HEK293 (cell line): ENCODE results near the gene LETM1.

Experiments
- CTCF ChIA-PET: fragments of 350-600 bp; formaldehyde crosslinking; extraction: SDS; loops from one replicate; lab custom pipeline; 2021; ENCODE audit warnings: antibody characterized with exemption; lab: Yijun Ruan, JAX
- POLR2A ChIA-PET: fragments of 300-600 bp; formaldehyde crosslinking; extraction: SDS; loops from one replicate; lab custom pipeline; 2020; ENCODE audit warnings: antibody characterized with exemption, inconsistent platforms; lab: Yijun Ruan, JAX
- H3K27ac ChIP-seq: fragments of 200-500 bp; sonication (Bioruptor generic); 2 replicates; pipeline ENCODE4 v1.5.1; 2014; ENCODE audit warnings: low read depth, low read length, control low read depth, inconsistent platforms; ENCODE audit errors: extremely low read depth
- H3K36me3 ChIP-seq, 2 experiments: fragments of 200-500 bp in 1 of 2; sonication (Bioruptor generic) in 1 of 2; 1 replicate in 1 of 2; 2 replicates in 1 of 2; pipeline ENCODE4 v1.5.1; 2014 to 2017; ENCODE audit warnings: inconsistent platforms in 2 of 2, low read length in 2 of 2; ENCODE audit not compliant: control insufficient read depth in 2 of 2, insufficient read depth in 1 of 2
- H3K4me1 ChIP-seq: fragments of 200-500 bp; sonication (Bioruptor generic); 2 replicates; pipeline ENCODE4 v1.5.1; 2014; ENCODE audit warnings: mild to moderate bottlenecking, low read length, inconsistent platforms; ENCODE audit not compliant: control insufficient read depth, insufficient read depth
- H3K4me3 ChIP-seq: 2 replicates; pipeline ENCODE4 v1.5.1; 2011; ENCODE audit warnings: low read depth, mild to moderate bottlenecking, control low read depth, low read length, moderate library complexity
- H3K9me3 ChIP-seq: fragments of 200-500 bp; sonication (Bioruptor generic); 2 replicates; pipeline ENCODE4 v1.5.1; 2014; ENCODE audit warnings: low read depth, low read length, inconsistent platforms; ENCODE audit not compliant: control insufficient read depth, insufficient read depth
- BCL11B ChIP-seq: fragments of 450-650 bp; formaldehyde crosslinking; IDR thresholded peaks from 2 replicates; pipeline ENCODE4 v1.5.1; 2016; ENCODE audit warnings: low read depth, missing biosample characterization, missing genetic modification characterization
- FEZF1 ChIP-seq: fragments of 450-650 bp; formaldehyde crosslinking; IDR thresholded peaks from 2 replicates; pipeline ENCODE4 v1.5.1; 2016; ENCODE audit warnings: missing biosample characterization, missing genetic modification characterization
- GLIS1 ChIP-seq: fragments of 450-650 bp; formaldehyde crosslinking; IDR thresholded peaks from 2 replicates; pipeline ENCODE4 v1.5.1; 2016; ENCODE audit warnings: missing biosample characterization, missing genetic modification characterization
- HOXD13 ChIP-seq: sonication (generic); formaldehyde crosslinking; IDR thresholded peaks from 2 replicates; pipeline ENCODE4 v1.8.0; 2022; ENCODE audit warnings: missing genetic modification reagents, borderline replicate concordance
- KLF16 ChIP-seq: fragments of 450-650 bp; formaldehyde crosslinking; IDR thresholded peaks from 2 replicates; pipeline ENCODE4 v1.5.1; 2017; ENCODE audit warnings: missing biosample characterization, missing genetic modification characterization
- REPIN1 ChIP-seq: fragments of 450-650 bp; formaldehyde crosslinking; IDR thresholded peaks from 2 replicates; pipeline ENCODE4 v1.5.1; 2017; ENCODE audit warnings: missing biosample characterization, missing genetic modification characterization, low read depth
- TCF7L2 ChIP-seq: IDR thresholded peaks from 2 replicates; pipeline ENCODE4 v1.6.1; 2011; ENCODE audit warnings: low read depth, mild to moderate bottlenecking, inconsistent platforms, low read length, moderate library complexity, borderline replicate concordance
- ZBTB1 ChIP-seq: fragments of 450-650 bp; formaldehyde crosslinking; IDR thresholded peaks from 2 replicates; pipeline ENCODE4 v1.5.1; 2016; ENCODE audit warnings: missing biosample characterization, missing genetic modification characterization
- ZBTB7A ChIP-seq: fragments of 450-650 bp; formaldehyde crosslinking; IDR thresholded peaks from 2 replicates; pipeline ENCODE4 v1.5.1; 2016; ENCODE audit warnings: low read depth, missing biosample characterization, missing genetic modification characterization
- ZFP3 ChIP-seq: fragments of 450-650 bp; formaldehyde crosslinking; IDR thresholded peaks from 2 replicates; pipeline ENCODE4 v1.5.1; 2016; ENCODE audit warnings: low read depth, missing biosample characterization, missing genetic modification characterization
- ZFP41 ChIP-seq: fragments of 450-650 bp; formaldehyde crosslinking; IDR thresholded peaks from 2 replicates; pipeline ENCODE4 v1.5.1; 2016; ENCODE audit warnings: missing biosample characterization, missing genetic modification characterization, borderline replicate concordance
- ZNF16 ChIP-seq: fragments of 450-650 bp; formaldehyde crosslinking; IDR thresholded peaks from 2 replicates; pipeline ENCODE4 v1.5.1; 2016; ENCODE audit warnings: low read depth, missing biosample characterization, missing genetic modification characterization
- ZNF341 ChIP-seq: fragments of 450-650 bp; formaldehyde crosslinking; IDR thresholded peaks from 2 replicates; pipeline ENCODE4; 2016; ENCODE audit warnings: low read depth, missing biosample characterization, missing genetic modification characterization
- ZNF610 ChIP-seq: fragments of 450-650 bp; formaldehyde crosslinking; IDR thresholded peaks from 2 replicates; pipeline ENCODE4 v1.5.1; 2016; ENCODE audit warnings: missing biosample characterization, missing genetic modification characterization, borderline replicate concordance
- ZNF660 ChIP-seq: fragments of 450-650 bp; IDR thresholded peaks from 2 replicates; pipeline ENCODE4 v1.5.1; 2018; ENCODE audit warnings: missing biosample characterization, mild to moderate bottlenecking, missing genetic modification characterization
- ZNF701 ChIP-seq: fragments of 450-650 bp; formaldehyde crosslinking; IDR thresholded peaks from 2 replicates; pipeline ENCODE4 v1.5.1; 2016; ENCODE audit warnings: missing biosample characterization, missing genetic modification characterization
- ZNF776 ChIP-seq: fragments of 450-650 bp; formaldehyde crosslinking; IDR thresholded peaks from 2 replicates; pipeline ENCODE4 v1.5.0; 2017; ENCODE audit warnings: missing biosample characterization, missing genetic modification characterization, borderline replicate concordance
- TF ChIP-seq, protein P1 (sequence below): fragments of 450-650 bp; formaldehyde crosslinking; IDR thresholded peaks from 2 replicates; pipeline ENCODE4 v1.5.1; 2016; ENCODE audit warnings: missing biosample characterization, missing genetic modification characterization
- TF ChIP-seq, protein P2 (sequence below): fragments of 450-650 bp; formaldehyde crosslinking; IDR thresholded peaks from 2 replicates; pipeline ENCODE4 v1.5.1; 2016; ENCODE audit warnings: missing biosample characterization, missing genetic modification characterization
- TF ChIP-seq, protein P3 (sequence below): fragments of 450-650 bp; formaldehyde crosslinking; IDR thresholded peaks from 2 replicates; pipeline ENCODE4 v1.5.1; 2016; ENCODE audit warnings: missing biosample characterization, missing genetic modification characterization, low read depth
- TF ChIP-seq, protein P4 (sequence below): fragments of 450-650 bp; formaldehyde crosslinking; IDR thresholded peaks from 2 replicates; pipeline ENCODE4 v1.5.1; 2016; ENCODE audit warnings: missing biosample characterization, missing genetic modification characterization

LETM1 gene

DNA sequence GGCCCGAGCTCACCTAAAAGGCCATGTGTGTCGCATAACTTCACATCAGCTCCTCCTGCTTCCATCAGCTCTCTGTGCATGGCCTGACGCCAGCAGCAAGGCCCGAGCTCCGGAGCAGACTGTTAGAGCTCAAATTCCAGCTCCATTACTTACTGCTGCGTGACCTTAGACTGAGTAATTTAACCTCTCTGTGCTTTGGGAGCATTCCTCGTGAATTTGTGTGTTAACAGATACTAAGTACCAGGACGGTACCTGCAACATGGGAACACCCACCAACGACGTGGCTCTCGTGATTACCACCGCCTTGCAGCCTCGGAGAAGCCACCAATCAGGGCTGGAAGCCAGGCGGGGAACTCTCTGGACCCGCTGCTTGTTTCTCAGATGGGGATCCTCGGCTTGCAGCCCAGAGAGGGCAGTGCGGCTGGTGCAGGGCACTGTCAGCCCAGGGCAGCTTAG, 12.9 kb downstream of the LETM1 start (continued):
- TF ChIP-seq, protein P1, sequence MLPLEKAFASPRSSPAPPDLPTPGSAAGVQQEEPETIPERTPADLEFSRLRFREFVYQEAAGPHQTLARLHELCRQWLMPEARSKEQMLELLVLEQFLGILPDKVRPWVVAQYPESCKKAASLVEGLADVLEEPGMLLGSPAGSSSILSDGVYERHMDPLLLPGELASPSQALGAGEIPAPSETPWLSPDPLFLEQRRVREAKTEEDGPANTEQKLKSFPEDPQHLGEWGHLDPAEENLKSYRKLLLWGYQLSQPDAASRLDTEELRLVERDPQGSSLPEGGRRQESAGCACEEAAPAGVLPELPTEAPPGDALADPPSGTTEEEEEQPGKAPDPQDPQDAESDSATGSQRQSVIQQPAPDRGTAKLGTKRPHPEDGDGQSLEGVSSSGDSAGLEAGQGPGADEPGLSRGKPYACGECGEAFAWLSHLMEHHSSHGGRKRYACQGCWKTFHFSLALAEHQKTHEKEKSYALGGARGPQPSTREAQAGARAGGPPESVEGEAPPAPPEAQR (tag by site-specific recombination): no peak
- TF ChIP-seq, all 188 proteins: peak for 0

DNA sequence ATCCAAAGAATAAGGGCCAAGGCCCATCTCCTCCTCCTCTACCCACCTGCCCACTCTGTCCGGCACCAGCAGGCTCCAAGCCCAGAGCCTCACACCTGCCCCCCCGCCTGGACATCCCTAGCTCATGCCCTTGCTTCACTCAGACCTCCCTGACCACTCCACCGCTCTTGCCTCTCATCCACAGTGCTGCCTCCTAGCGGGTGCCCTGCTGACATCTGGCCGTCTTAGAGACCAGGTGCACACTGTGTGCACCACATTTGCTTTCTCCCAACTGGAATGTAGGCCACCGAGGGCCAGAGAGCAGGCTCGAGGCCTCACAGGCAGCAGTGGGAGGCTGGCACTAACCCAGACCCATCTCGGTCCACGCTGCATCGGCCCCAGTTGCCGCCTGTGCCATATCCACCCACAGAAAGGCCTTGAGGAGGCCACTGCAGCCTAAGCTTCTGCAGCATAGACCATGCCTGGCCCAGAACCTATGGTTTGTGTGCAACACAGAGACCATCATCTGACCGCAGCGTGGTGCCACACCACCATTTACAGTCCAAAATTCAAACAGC, 13.5 kb downstream of the LETM1 start:
- Histone ChIP-seq H3K9me3 (no peaks in the 10 kb centered on the region), H3K27ac (no peak overlapping the region), H3K36me3 (peaks cover 20 to 83% of the 10 kb centered on the region in 2 experiments; a peak in 2 of 3 replicates), H3K4me3 (no peak overlapping the region), H3K4me1 (no peaks in the 10 kb centered on the region)
- CTCF ChIA-PET: interaction anchor here (0.5 kb wide), 1 partner anchor 70 kb away, joined by 8 read pairs; no protein-coding TSS in a partner anchor
- POLR2A ChIA-PET: no interaction called here
- TF ChIP-seq ZBTB7A (tag by site-specific recombination): no peak
- TF ChIP-seq ZNF776: no peak
- no peak for TF ChIP-seq ZBTB1 (tag by site-specific recombination)
- TF ChIP-seq FEZF1 (tag by site-specific recombination): no peak
- no peak for TF ChIP-seq TCF7L2
- TF ChIP-seq ZNF16: no peak
- no peak for TF ChIP-seq BCL11B (tag by site-specific recombination)
- no peak for TF ChIP-seq ZNF341
- TF ChIP-seq ZNF660 (tag by site-specific recombination): no peak
- TF ChIP-seq, protein P2, sequence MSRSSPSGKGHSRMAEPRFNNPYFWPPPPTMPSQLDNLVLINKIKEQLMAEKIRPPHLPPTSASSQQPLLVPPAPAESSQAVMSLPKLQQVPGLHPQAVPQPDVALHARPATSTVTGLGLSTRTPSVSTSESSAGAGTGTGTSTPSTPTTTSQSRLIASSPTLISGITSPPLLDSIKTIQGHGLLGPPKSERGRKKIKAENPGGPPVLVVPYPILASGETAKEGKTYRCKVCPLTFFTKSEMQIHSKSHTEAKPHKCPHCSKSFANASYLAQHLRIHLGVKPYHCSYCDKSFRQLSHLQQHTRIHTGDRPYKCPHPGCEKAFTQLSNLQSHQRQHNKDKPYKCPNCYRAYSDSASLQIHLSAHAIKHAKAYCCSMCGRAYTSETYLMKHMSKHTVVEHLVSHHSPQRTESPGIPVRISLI (tag by site-specific recombination): no peak
- no peak for TF ChIP-seq REPIN1 (tag by site-specific recombination)
- TF ChIP-seq ZFP3 (tag by site-specific recombination): no peak
- TF ChIP-seq, protein P3, sequence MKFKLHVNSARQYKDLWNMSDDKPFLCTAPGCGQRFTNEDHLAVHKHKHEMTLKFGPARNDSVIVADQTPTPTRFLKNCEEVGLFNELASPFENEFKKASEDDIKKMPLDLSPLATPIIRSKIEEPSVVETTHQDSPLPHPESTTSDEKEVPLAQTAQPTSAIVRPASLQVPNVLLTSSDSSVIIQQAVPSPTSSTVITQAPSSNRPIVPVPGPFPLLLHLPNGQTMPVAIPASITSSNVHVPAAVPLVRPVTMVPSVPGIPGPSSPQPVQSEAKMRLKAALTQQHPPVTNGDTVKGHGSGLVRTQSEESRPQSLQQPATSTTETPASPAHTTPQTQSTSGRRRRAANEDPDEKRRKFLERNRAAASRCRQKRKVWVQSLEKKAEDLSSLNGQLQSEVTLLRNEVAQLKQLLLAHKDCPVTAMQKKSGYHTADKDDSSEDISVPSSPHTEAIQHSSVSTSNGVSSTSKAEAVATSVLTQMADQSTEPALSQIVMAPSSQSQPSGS (tag by site-specific recombination): no peak
- TF ChIP-seq ZFP41 (tag by site-specific recombination): no peak
- no peak for TF ChIP-seq ZNF701 (tag by site-specific recombination)
- TF ChIP-seq, protein P4, sequence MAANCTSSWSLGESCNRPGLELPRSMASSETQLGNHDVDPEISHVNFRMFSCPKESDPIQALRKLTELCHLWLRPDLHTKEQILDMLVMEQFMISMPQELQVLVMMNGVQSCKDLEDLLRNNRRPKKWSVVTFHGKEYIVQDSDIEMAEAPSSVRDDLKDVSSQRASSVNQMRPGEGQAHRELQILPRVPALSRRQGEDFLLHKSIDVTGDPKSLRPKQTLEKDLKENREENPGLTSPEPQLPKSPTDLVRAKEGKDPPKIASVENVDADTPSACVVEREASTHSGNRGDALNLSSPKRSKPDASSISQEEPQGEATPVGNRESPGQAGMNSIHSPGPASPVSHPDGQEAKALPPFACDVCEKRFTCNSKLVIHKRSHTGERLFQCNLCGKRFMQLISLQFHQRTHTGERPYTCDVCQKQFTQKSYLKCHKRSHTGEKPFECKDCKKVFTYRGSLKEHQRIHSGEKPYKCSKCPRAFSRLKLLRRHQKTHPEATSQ (tag by site-specific recombination): no peak
- no peak for TF ChIP-seq GLIS1 (tag by site-specific recombination)
- TF ChIP-seq ZNF610 (tag by site-specific recombination): no peak
- TF ChIP-seq HOXD13 (CRISPR knock-in tag): no peak
- TF ChIP-seq KLF16 (tag by site-specific recombination): no peak
- TF ChIP-seq, all 188 proteins: peak for 0
